H7 (cell line): ENCODE results near the gene FCRL5. TPM values are rescaled to one million over a fixed set of nuclear protein-coding genes. Genes with fewer than 3 reads are reported as not detected.

ENCODE experiments used
- total RNA-seq: library from RNA; depleted of rRNA; stranded (reverse); fragments of >200 nt; shearing (Covaris generic); gene quantifications from 2 replicates; pipeline ENCODE4 v1.2.3, GENCODE V29; 2014; rRNA removed

Gene FCRL5
- total RNA-seq, 1 experiment from 2014 or later = 0.14 TPM

Other genes with a start within 250 kb of the FCRL5 start
- not detected in 2 replicates for gene FCRL4, start 45.6 kb upstream of the FCRL5 start, total RNA-seq
- not detected in 2 replicates for gene FCRL3, start 148.3 kb upstream of the FCRL5 start, total RNA-seq
- gene FCRL2, start 224.6 kb upstream of the FCRL5 start, total RNA-seq = not detected in 2 replicates